Measurements from ENCODE around the gene CERS1. TPM values are rescaled to one million over a fixed set of nuclear protein-coding genes. Genes with fewer than 3 reads are reported as not detected.
"Not testable (repeated sequence)": the region's sequence is repeated elsewhere in the genome, so short reads cannot be mapped to it uniquely, and the experiment has no call there.

The CERS1 gene
- total RNA-seq, 1 donor from 2014 or later: 0.55 TPM

GRCh38 chr19:18919086-18919899 is 23.3 kb upstream of the CERS1 start, which contains the start of the genes COPE and DDX49:
Gene COPE (minus strand): TSS chr19:18919387. CDS start chr19:18919348, 39 bp downstream.
Gene DDX49 (plus strand): TSS chr19:18919715. CDS start chr19:18919742, 27 bp downstream.
- DNase-seq (ENCODE audit: low spot score): peak; percentile 98

GRCh38 chr19:18917593-18917992 is 21.6 kb upstream of the CERS1 start:
- not testable (repeated sequence) for DNase-seq (ENCODE audit: low spot score)

- no peak for DNase-seq (ENCODE audit: low spot score)
These were observed 19.7 kb upstream of the CERS1 start for GRCh38 chr19:18915639-18916038.

GRCh38 chr19:18913466-18913865 is 17.5 kb upstream of the CERS1 start:
- no peak for DNase-seq (ENCODE audit: low spot score)

GRCh38 chr19:18912933-18913332 is 17.0 kb upstream of the CERS1 start:
- no peak for DNase-seq (ENCODE audit: low spot score)

GRCh38 chr19:18910801-18911436 is 15.0 kb upstream of the CERS1 start:
- no peak for DNase-seq (ENCODE audit: low spot score)

GRCh38 chr19:18910010-18910409 is 14.1 kb upstream of the CERS1 start:
- no peak for DNase-seq (ENCODE audit: low spot score)

GRCh38 chr19:18908917-18909619 is 13.1 kb upstream of the CERS1 start:
- DNase-seq (ENCODE audit: low spot score): no peak

- no peak for DNase-seq (ENCODE audit: low spot score)
These were observed 10.9 kb upstream of the CERS1 start for GRCh38 chr19:18906605-18907519.

- DNase-seq (ENCODE audit: low spot score): no peak
These were observed 9.7 kb upstream of the CERS1 start for GRCh38 chr19:18905513-18906236.

- DNase-seq (ENCODE audit: low spot score): no peak
These were observed 9.1 kb upstream of the CERS1 start for GRCh38 chr19:18905058-18905456.

GRCh38 chr19:18904334-18905057 is 8.5 kb upstream of the CERS1 start:
- no peak for DNase-seq (ENCODE audit: low spot score)

- no peak for DNase-seq (ENCODE audit: low spot score)
These were observed 7.4 kb upstream of the CERS1 start for GRCh38 chr19:18903156-18904037.

GRCh38 chr19:18902519-18902918 is 6.6 kb upstream of the CERS1 start:
- not testable (repeated sequence) for DNase-seq (ENCODE audit: low spot score)

GRCh38 chr19:18901491-18901890 is 5.5 kb upstream of the CERS1 start:
- no peak for DNase-seq (ENCODE audit: low spot score)

- no peak for DNase-seq (ENCODE audit: low spot score)
These were observed 4.9 kb upstream of the CERS1 start for GRCh38 chr19:18900700-18901481.

GRCh38 chr19:18899624-18900560 is 3.9 kb upstream of the CERS1 start:
- no peak for DNase-seq (ENCODE audit: low spot score)

All from ureter (tissue), 1 donor.